Duodenal mucosa (tissue), 2 donors: ENCODE data around the gene GALNTL6.
"Not testable (repeated sequence)": the region's sequence is repeated elsewhere in the genome, so short reads cannot be mapped to it uniquely, and the experiment has no call there.

Experiments used
- H3K27ac ChIP-seq: one replicate; pipeline ENCODE4 v1.7.0; 2013; ENCODE audit warnings: low read depth, low read length
- H3K27me3 ChIP-seq, 2 donors: one replicate each; pipeline ENCODE4 v1.7.0; 2013; ENCODE audit warnings: low read length in 2 of 2, control low read depth in 1 of 2; ENCODE audit not compliant: insufficient read depth in 2 of 2, control insufficient read depth in 1 of 2
- H3K36me3 ChIP-seq, 2 donors: one replicate each; pipeline ENCODE4 v1.7.0; 2013; ENCODE audit warnings: low read length in 2 of 2, control low read depth in 1 of 2; ENCODE audit not compliant: insufficient read depth in 2 of 2, control insufficient read depth in 1 of 2
- H3K4me1 ChIP-seq, 2 donors: one replicate each; pipeline ENCODE4 v1.7.0; 2013; ENCODE audit warnings: low read length in 2 of 2, control low read depth in 1 of 2; ENCODE audit not compliant: insufficient read depth in 2 of 2, control insufficient read depth in 1 of 2
- H3K4me3 ChIP-seq, 2 donors: one replicate each; pipeline ENCODE4 v1.7.0; 2013; ENCODE audit warnings: low read length in 2 of 2, low read depth in 1 of 2
- H3K9ac ChIP-seq, 2 donors: one replicate each; pipeline ENCODE4 v1.7.0; 2013; ENCODE audit warnings: low read length in 2 of 2, low read depth in 1 of 2
- H3K9me3 ChIP-seq, 2 donors: one replicate each; pipeline ENCODE4 v1.7.0; 2013; ENCODE audit warnings: low read length in 2 of 2, control low read depth in 1 of 2; ENCODE audit not compliant: control insufficient read depth in 1 of 2

The GALNTL6 gene

DNA sequence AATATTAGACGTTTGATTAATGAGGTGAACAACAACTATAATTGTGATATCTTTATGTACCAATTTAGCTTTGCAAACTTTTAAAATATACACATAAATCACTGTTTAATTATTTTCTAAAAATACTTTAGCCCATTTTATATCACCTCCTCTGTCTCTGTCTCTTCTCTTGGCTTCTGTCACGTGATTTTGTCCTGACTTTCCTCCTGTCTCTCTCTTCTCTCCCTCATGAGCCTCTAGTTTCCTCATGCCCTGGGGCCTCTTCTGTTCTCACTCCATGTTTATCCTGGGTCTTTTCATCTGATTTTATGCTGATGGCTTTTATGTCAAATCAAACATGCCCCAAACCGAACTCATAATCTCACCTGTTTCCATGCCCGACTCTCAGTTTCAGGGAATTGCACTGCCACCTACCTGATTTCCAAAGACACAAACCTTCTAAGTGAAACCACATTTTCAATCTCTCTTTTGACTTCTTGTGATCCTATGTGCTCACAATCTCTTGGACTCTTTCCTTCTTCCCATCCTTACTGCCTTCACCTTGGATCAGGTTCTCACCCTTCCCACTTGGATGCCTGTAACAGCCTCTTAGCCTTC is 1052.4 kb downstream of the GALNTL6 start:
- Histone ChIP-seq H3K4me3 (no peak overlapping the region), H3K27ac (no peak overlapping the region), H3K36me3 (no peaks in the 10 kb centered on the region), H3K4me1 (no peaks in the 10 kb centered on the region), H3K9ac (no peak overlapping the region), H3K27me3 (no peaks in the 10 kb centered on the region), H3K9me3 (no peaks in the 10 kb centered on the region)

DNA sequence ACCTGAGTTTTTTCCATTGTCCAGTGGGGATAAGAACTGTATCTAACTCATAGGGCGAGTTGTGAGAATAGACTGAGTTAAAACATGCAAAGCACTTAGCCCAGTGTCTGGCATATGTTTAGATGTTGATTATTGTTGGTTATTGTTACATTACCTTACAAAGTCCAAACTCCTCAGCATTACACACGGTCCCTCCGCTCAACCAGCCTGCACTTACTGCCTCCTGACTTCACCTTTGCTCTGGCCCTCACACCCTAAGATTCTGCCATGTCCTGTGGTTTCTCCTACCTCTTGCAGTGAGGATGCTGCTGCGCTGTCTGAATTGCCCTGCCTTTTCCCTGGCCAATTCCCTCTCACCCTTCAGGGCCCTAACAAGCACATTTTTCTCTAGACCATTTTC is 1053.2 kb downstream of the GALNTL6 start:
- no peak overlapping the region for H3K27ac ChIP-seq

GRCh38 chr4:172867835-172868234 is 1054.6 kb downstream of the GALNTL6 start:
- H3K9ac ChIP-seq = no peak overlapping the region
- no peak overlapping the region for H3K27ac ChIP-seq
- no peaks in the 10 kb centered on the region for H3K36me3 ChIP-seq
- H3K27me3 ChIP-seq = no peaks in the 10 kb centered on the region
- H3K4me1 ChIP-seq = no peaks in the 10 kb centered on the region
- H3K4me3 ChIP-seq = no peak overlapping the region
- H3K9me3 ChIP-seq = no peaks in the 10 kb centered on the region

More for the DNA sequence above, 1053.2 kb downstream of the GALNTL6 start:
- no peak overlapping the region for H3K9ac ChIP-seq
- no peaks in the 10 kb centered on the region for H3K27me3 ChIP-seq
- no peaks in the 10 kb centered on the region for H3K9me3 ChIP-seq
- H3K4me3 ChIP-seq = no peak overlapping the region
- H3K36me3 ChIP-seq = no peaks in the 10 kb centered on the region
- H3K4me1 ChIP-seq = no peaks in the 10 kb centered on the region

DNA sequence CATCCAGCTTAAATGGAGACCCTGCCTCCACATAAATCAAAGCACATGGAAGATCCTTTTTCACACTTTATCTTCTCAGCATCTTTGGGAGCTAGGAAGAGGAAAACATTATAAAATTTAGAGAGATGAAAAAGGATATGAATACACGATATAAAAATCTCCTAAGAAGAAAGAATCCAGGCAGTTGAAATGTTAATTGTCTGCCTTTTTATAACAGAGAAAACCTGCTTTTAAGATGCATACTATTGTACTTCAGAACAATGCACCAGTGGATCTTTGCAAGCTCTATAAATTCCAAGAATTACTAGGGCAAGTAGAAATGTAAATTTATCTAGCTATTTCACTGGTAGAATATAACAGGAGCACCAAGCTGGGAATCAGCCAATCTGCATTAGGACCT is 1055.1 kb downstream of the GALNTL6 start:
- Histone ChIP-seq H3K4me1 (no peaks in the 10 kb centered on the region), H3K4me3 (no peak overlapping the region), H3K9me3 (no peaks in the 10 kb centered on the region), H3K27ac (no peak overlapping the region), H3K9ac (no peak overlapping the region), H3K27me3 (no peaks in the 10 kb centered on the region), H3K36me3 (no peaks in the 10 kb centered on the region)

GRCh38 chr4:172869621-172870268 is 1056.5 kb downstream of the GALNTL6 start:
- Histone ChIP-seq H3K9ac (no peak overlapping the region), H3K27ac (no peak overlapping the region), H3K36me3 (no peaks in the 10 kb centered on the region), H3K4me3 (no peak overlapping the region), H3K9me3 (no peaks in the 10 kb centered on the region), H3K27me3 (no peaks in the 10 kb centered on the region), H3K4me1 (no peaks in the 10 kb centered on the region)

GRCh38 chr4:172871381-172871780 is 1058.2 kb downstream of the GALNTL6 start:
- Histone ChIP-seq H3K27me3 (no peaks in the 10 kb centered on the region), H3K27ac (no peak overlapping the region), H3K4me1 (no peaks in the 10 kb centered on the region), H3K36me3 (no peaks in the 10 kb centered on the region), H3K9ac (no peak overlapping the region), H3K4me3 (no peak overlapping the region), H3K9me3 (no peaks in the 10 kb centered on the region)

DNA sequence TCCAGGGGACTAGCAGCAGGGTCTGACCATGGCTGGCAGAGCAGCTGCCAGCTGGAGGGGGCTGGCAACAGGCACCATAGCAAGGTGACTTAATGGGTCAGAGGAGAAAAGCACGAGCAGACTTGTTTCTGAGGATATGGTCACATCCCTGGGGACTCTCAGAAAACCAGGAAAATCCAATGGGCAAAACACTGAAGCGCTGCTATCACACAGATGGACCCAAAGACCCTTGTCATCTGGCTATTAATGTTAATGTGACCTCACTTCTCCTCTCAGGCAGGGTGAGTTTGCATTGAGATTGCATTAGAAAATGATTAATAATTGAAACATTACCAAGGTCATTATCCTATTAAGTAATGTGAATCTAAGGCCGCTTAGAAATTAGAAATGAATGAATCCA is 1061.7 kb downstream of the GALNTL6 start:
- Histone ChIP-seq H3K4me1 (no peaks in the 10 kb centered on the region), H3K9ac (no peak overlapping the region), H3K27ac (no peak overlapping the region), H3K9me3 (no peaks in the 10 kb centered on the region), H3K36me3 (no peaks in the 10 kb centered on the region), H3K4me3 (no peak overlapping the region), H3K27me3 (no peaks in the 10 kb centered on the region)

DNA sequence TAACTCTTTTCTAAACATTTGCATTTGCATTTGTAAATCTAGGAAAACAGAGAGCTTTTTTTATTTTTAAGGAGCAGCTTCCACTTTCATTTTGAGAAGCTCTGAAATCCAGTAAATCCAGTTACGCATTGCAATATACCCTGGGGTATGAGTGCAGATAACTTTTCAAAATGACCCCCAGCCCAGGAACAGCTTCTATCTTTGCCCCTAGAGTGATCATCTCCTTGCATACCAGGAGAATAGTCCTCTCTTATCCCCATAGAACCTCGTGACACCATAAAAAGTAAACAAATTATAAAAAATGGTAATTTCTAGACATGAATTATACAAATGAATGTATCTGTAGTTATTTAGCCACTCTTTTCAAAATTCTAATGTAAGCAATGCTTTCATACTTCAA is 1063.2 kb downstream of the GALNTL6 start:
- no peaks in the 10 kb centered on the region for H3K27me3 ChIP-seq
- H3K9ac ChIP-seq = no peak overlapping the region
- H3K9me3 ChIP-seq = no peaks in the 10 kb centered on the region
- no peak overlapping the region for H3K4me3 ChIP-seq
- H3K4me1 ChIP-seq = no peaks in the 10 kb centered on the region
- H3K27ac ChIP-seq = no peak overlapping the region
- no peaks in the 10 kb centered on the region for H3K36me3 ChIP-seq

DNA sequence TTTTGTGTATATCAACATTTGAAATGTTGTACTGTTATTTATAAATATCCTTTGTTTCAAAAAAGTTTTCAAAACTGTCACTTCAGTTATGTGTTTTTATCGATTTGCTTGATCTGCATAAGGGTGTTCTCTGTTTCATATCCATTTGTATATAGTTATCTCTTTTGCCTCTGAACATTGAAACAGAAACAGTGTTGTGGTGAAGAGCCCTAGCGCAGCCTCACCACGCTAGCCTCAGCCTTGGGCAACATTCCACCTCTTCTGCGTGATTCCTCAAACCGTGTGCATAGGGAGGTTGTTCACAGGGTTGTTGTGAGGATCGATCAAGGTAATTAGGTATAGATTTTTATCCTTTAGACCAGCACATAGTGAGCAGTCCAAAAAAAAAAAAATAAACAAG is 1068.4 kb downstream of the GALNTL6 start:
- Histone ChIP-seq H3K4me1 (no peaks in the 10 kb centered on the region), H3K27ac (no peak overlapping the region), H3K27me3 (no peaks in the 10 kb centered on the region), H3K9me3 (no peaks in the 10 kb centered on the region), H3K4me3 (no peak overlapping the region), H3K36me3 (no peaks in the 10 kb centered on the region), H3K9ac (no peak overlapping the region)

DNA sequence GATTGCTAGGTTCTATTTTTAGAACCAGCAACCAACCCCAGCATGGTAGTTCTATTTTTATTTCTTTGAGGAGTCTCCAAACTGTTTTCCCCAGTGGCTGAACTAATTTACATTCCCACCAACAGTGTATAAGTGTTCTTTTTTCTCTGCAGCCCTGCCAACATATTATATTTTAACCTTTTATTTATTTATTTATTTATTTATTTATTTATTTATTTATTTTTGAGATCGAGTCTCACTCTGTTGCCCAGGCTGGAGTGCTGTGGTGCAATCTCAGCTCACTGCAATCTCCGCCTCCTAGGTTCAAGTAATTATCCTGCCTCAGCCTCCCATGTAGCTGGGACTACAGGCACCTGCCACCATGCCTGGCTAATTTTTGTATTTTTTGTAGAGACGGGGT is 1074.2 kb downstream of the GALNTL6 start:
- not testable (repeated sequence) for H3K36me3 ChIP-seq, H3K9me3 ChIP-seq, H3K27me3 ChIP-seq, H3K4me1 ChIP-seq, H3K27ac ChIP-seq, H3K4me3 ChIP-seq, H3K9ac ChIP-seq
